CD4-positive, alpha-beta T cell (primary cell): Measurements from ENCODE around the gene KIF5A. TPM values are rescaled to one million over a fixed set of nuclear protein-coding genes. Genes with fewer than 3 reads are reported as not detected.

Source experiments
- ATAC-seq: fragments of 200-7000 bp; cut with Tn5 transposase; one replicate; pipeline ENCODE4 v1.10.0; 2022; ENCODE audit warnings: mild to moderate bottlenecking; ENCODE audit not compliant: poor library complexity
- CTCF ChIA-PET: fragments of 350-600 bp; sonication (Branson Sonifier 250); formaldehyde crosslinking; loops from one replicate; lab custom pipeline; 2021; ENCODE audit warnings: antibody characterized with exemption, inconsistent platforms; lab: Charles Lee
- POLR2A ChIA-PET: fragments of 350-600 bp; sonication (Branson Sonifier 250); formaldehyde crosslinking; loops from one replicate; lab custom pipeline; 2021; ENCODE audit warnings: antibody characterized with exemption, inconsistent platforms; lab: Charles Lee
- DNase-seq, 14 experiments: peaks; one replicate each; pipeline ENCODE4 v3.0.0-alpha.2; 2013 to 2020; ENCODE audit warnings: mixed read lengths in 2 of 14
- H3K27ac ChIP-seq, 2 donors: one replicate each; pipeline versions ENCODE4 v1.5.1 to v1.7.0; 2013; ENCODE audit warnings: low read length in 2 of 2, low read depth in 1 of 2, mild to moderate bottlenecking in 1 of 2
- H3K27me3 ChIP-seq, 2 experiments: 1 replicate in 1 of 2; 2 replicates in 1 of 2; pipeline versions ENCODE4 v1.6.1 to v1.7.0; 2013; ENCODE audit warnings: low read length in 2 of 2, control low read depth in 1 of 2, mild to moderate bottlenecking in 1 of 2, moderate library complexity in 1 of 2; ENCODE audit not compliant: insufficient read depth in 2 of 2, control insufficient read depth in 1 of 2
- H3K36me3 ChIP-seq: one replicate; pipeline ENCODE4 v1.6.1; 2013; ENCODE audit warnings: low read length, control low read depth; ENCODE audit not compliant: insufficient read depth
- H3K4me1 ChIP-seq: one replicate; pipeline ENCODE4 v1.6.1; 2013; ENCODE audit warnings: low read length, control low read depth; ENCODE audit not compliant: insufficient read depth
- H3K4me3 ChIP-seq: one replicate; pipeline ENCODE4 v1.5.1; 2013; ENCODE audit warnings: mild to moderate bottlenecking, low read length, moderate library complexity
- H3K9me3 ChIP-seq, 2 experiments: 1 replicate in 1 of 2; 2 replicates in 1 of 2; pipeline versions ENCODE4 v1.6.1 to v1.7.0; 2013; ENCODE audit warnings: low read length in 2 of 2, mild to moderate bottlenecking in 2 of 2, control low read depth in 1 of 2, moderate library complexity in 1 of 2; ENCODE audit not compliant: control insufficient read depth in 1 of 2, insufficient read depth in 1 of 2
- H3K27ac Mint-ChIP-seq: one replicate; pipeline ENCODE4 v1.8.0; 2020; ENCODE audit warnings: mixed read lengths
- H3K27me3 Mint-ChIP-seq: one replicate; pipeline ENCODE4 v1.8.0; 2021; ENCODE audit warnings: mixed read lengths
- H3K36me3 Mint-ChIP-seq: one replicate; pipeline ENCODE4 v1.8.0; 2021; ENCODE audit warnings: low read depth, mixed read lengths
- H3K4me1 Mint-ChIP-seq: one replicate; pipeline ENCODE4 v1.8.0; 2021; ENCODE audit warnings: low read depth, mixed read lengths
- H3K4me3 Mint-ChIP-seq: one replicate; pipeline ENCODE4 v1.8.0; 2020; ENCODE audit warnings: mild to moderate bottlenecking, mixed read lengths
- H3K9me3 Mint-ChIP-seq: one replicate; pipeline ENCODE4 v1.8.0; 2020; ENCODE audit warnings: mixed read lengths
- CTCF ChIP-seq: fragments of 200-600 bp; IDR thresholded peaks from one replicate; pipeline ENCODE4 v1.8.0; 2022; ENCODE audit warnings: antibody characterized with exemption, mild to moderate bottlenecking
- intact Hi-C, 2 experiments: fragments of 100-400 bp; cut with DNase I in 1 of 2; cut with micrococcal nuclease in 1 of 2; formaldehyde crosslinking; loops; one replicate each; pipeline versions ENCODE4 v1.15.1 to v1.9.0; 2023 to 2025; cut with DNase I, micrococcal nuclease
- total RNA-seq, 174 experiments: library from RNA in 2 of 174; stranded (reverse) in 2 of 174; gene quantifications; one replicate each; pipeline ENCODE4 v1.2.3 and lab custom pipeline; 2021 to 2026

The KIF5A gene
- total RNA-seq, 2 experiments from 2014 or later, result 0.39 to 0.47 TPM

GRCh38 chr12:57576613-57577160, 26.8 kb downstream of the KIF5A start:
- ChIA-PET POLR2A (no interaction called here), CTCF (no interaction called here)
- Histone ChIP-seq H3K27me3 (no peaks in the 10 kb centered on the region), H3K4me1 (no peaks in the 10 kb centered on the region), H3K27ac (no peak overlapping the region), H3K4me3 (no peak overlapping the region), H3K9me3 (no peaks in the 10 kb centered on the region), H3K36me3 (no peaks in the 10 kb centered on the region)
- Mint-ChIP-seq H3K27me3 (no peaks in the 10 kb centered on the region), H3K9me3 (no peaks in the 10 kb centered on the region), H3K27ac (no peak overlapping the region), H3K4me3 (no peak overlapping the region), H3K4me1 (no peaks in the 10 kb centered on the region), H3K36me3 (no peaks in the 10 kb centered on the region)
- intact Hi-C loops, result no loop called here
- no peak for DNase-seq
- no peak for ATAC-seq
- TF ChIP-seq CTCF, result no peak

- no peaks in the 10 kb centered on the region for H3K27me3 ChIP-seq
Measured at GRCh38 chr12:57577981-57578758, 28.3 kb downstream of the KIF5A start.

GRCh38 chr12:57579011-57579410, 29.2 kb downstream of the KIF5A start:
- DNase-seq (no peak), ATAC-seq (no peak)
- Histone ChIP-seq H3K27ac (no peak overlapping the region), H3K4me1 (peaks cover 8% of the 10 kb centered on the region), H3K36me3 (no peaks in the 10 kb centered on the region), H3K9me3 (no peaks in the 10 kb centered on the region), H3K27me3 (no peaks in the 10 kb centered on the region), H3K4me3 (no peak overlapping the region)
- no peaks in the 10 kb centered on the region for H3K36me3 Mint-ChIP-seq
- POLR2A ChIA-PET, result no interaction called here
- CTCF ChIA-PET, result no interaction called here
- no peak overlapping the region for H3K4me3 Mint-ChIP-seq
- intact Hi-C loops, result no loop called here
- H3K27ac Mint-ChIP-seq, result no peak overlapping the region
- no peaks in the 10 kb centered on the region for H3K9me3 Mint-ChIP-seq
- peaks cover 7% of the 10 kb centered on the region for H3K27me3 Mint-ChIP-seq
- no peaks in the 10 kb centered on the region for H3K4me1 Mint-ChIP-seq
- TF ChIP-seq CTCF, result no peak

More at GRCh38 chr12:57577981-57578758, 28.3 kb downstream of the KIF5A start:
- Mint-ChIP-seq H3K4me3 (no peak overlapping the region), H3K27ac (no peak overlapping the region), H3K4me1 (no peaks in the 10 kb centered on the region), H3K27me3 (peaks cover 2% of the 10 kb centered on the region), H3K36me3 (no peaks in the 10 kb centered on the region), H3K9me3 (no peaks in the 10 kb centered on the region)
- peaks cover 4% of the 10 kb centered on the region for H3K4me1 ChIP-seq
- CTCF ChIA-PET, result no interaction called here
- no peaks in the 10 kb centered on the region for H3K36me3 ChIP-seq
- H3K4me3 ChIP-seq, result no peak overlapping the region
- no peak overlapping the region for H3K27ac ChIP-seq
- ATAC-seq (no peak), DNase-seq (no peak)
- no peak for TF ChIP-seq CTCF
- intact Hi-C loops, result no loop called here
- no peaks in the 10 kb centered on the region for H3K9me3 ChIP-seq
- POLR2A ChIA-PET, result no interaction called here
